Measurements from ENCODE around the gene AKNA. TPM values are rescaled to one million over a fixed set of nuclear protein-coding genes. Genes with fewer than 3 reads are reported as not detected.

Gene AKNA
- total RNA-seq, 1 experiment from 2014 or later: 10.1 TPM

- intact Hi-C loops (cut with micrococcal nuclease; ENCODE audit: unreplicated experiment) (no loop called here), in situ Hi-C loops (cut with HindIII; ENCODE audit: low pct_unique_long_range_greater_than_20kb, low sequenced_read_pairs) (no loop called here)
- CTCF ChIA-PET: no interaction called here
- H3K9me3 ChIP-seq (ENCODE audit: control insufficient read depth, insufficient read depth, low read depth, low read length): no peaks in the 10 kb centered on the region
- no TSS peak for BruUV-seq (replicated peaks)
- no peaks in the 10 kb centered on the region for H3K27me3 ChIP-seq (ENCODE audit: control insufficient read depth, insufficient read depth, low read length)
- POLR2A ChIA-PET: no interaction called here
- H3K27ac ChIP-seq (ENCODE audit: low read length): no peak overlapping the region
- ATAC-seq (no peak), DNase-seq (ENCODE audit: low read depth, low spot score) (no peak)
- no peaks in the 10 kb centered on the region for H3K36me3 ChIP-seq (ENCODE audit: control insufficient read depth, insufficient read depth, low read length)
- H3K4me1 ChIP-seq (ENCODE audit: control insufficient read depth, insufficient read depth, low read length): no peaks in the 10 kb centered on the region
- TF ChIP-seq POLR2AphosphoS5 (IDR thresholded peaks at IDR 0.05; ENCODE audit: low read depth, low read length) (no peak), CTCF (IDR thresholded peaks at IDR 0.05) (no peak), TCF7L2 (IDR thresholded peaks at IDR 0.05; ENCODE audit: low read depth, low read length) (no peak), REST (IDR thresholded peaks at IDR 0.05; ENCODE audit: insufficient read depth in 1 of 2, low read depth in 2 of 2, low read length in 1 of 2) (no peak), SIN3A (IDR thresholded peaks at IDR 0.05; ENCODE audit: borderline replicate concordance, insufficient read depth, low read depth, low read length) (no peak)
- no peak overlapping the region for H3K4me3 ChIP-seq (ENCODE audit: low read depth in 2 of 2, low read length in 2 of 2)
Observed at GRCh38 chr9:114427644-114428043, 39.9 kb upstream of the AKNA start.

- no peak for ATAC-seq
- H3K4me1 ChIP-seq (ENCODE audit: control insufficient read depth, insufficient read depth, low read length): no peaks in the 10 kb centered on the region
- no peak overlapping the region for H3K27ac ChIP-seq (ENCODE audit: low read length)
- H3K27me3 ChIP-seq (ENCODE audit: control insufficient read depth, insufficient read depth, low read length): no peaks in the 10 kb centered on the region
- CTCF ChIA-PET: no interaction called here
- no peak overlapping the region for H3K4me3 ChIP-seq (ENCODE audit: low read depth in 2 of 2, low read length in 2 of 2)
- POLR2A ChIA-PET: no interaction called here
- DNase-seq (ENCODE audit: low read depth, low spot score): no peak
- in situ Hi-C loops (cut with HindIII; ENCODE audit: low pct_unique_long_range_greater_than_20kb, low sequenced_read_pairs) (no loop called here), intact Hi-C loops (cut with micrococcal nuclease; ENCODE audit: unreplicated experiment) (no loop called here)
- BruUV-seq (replicated peaks): no TSS peak
- no peaks in the 10 kb centered on the region for H3K9me3 ChIP-seq (ENCODE audit: control insufficient read depth, insufficient read depth, low read depth, low read length)
- no peaks in the 10 kb centered on the region for H3K36me3 ChIP-seq (ENCODE audit: control insufficient read depth, insufficient read depth, low read length)
- TF ChIP-seq SIN3A (IDR thresholded peaks at IDR 0.05; ENCODE audit: borderline replicate concordance, insufficient read depth, low read depth, low read length) (no peak), POLR2AphosphoS5 (IDR thresholded peaks at IDR 0.05; ENCODE audit: low read depth, low read length) (no peak), REST (IDR thresholded peaks at IDR 0.05; ENCODE audit: insufficient read depth in 1 of 2, low read depth in 2 of 2, low read length in 1 of 2) (no peak), TCF7L2 (IDR thresholded peaks at IDR 0.05; ENCODE audit: low read depth, low read length) (no peak)
Observed at GRCh38 chr9:114426046-114426948, 38.5 kb upstream of the AKNA start.
